K562 (cell line): ENCODE data around the gene KCNH8.

Experiments
- KLF1 ChIP-seq: fragments of 450-650 bp; IDR thresholded peaks from 2 replicates; pipeline ENCODE4 v1.6.1; 2016; ENCODE audit warnings: missing genetic modification characterization, missing compliant biosample characterization
- MED1 ChIP-seq: sonication (generic); formaldehyde crosslinking; IDR thresholded peaks from 2 replicates; pipeline ENCODE4 v1.8.1; 2023; ENCODE audit warnings: missing genetic modification reagents, borderline replicate concordance
- NRF1 ChIP-seq, 2 experiments: fragments of 450-650 bp; IDR thresholded peaks in 1 of 2; conservative IDR thresholded peaks in 1 of 2; 2 replicates each; pipeline ENCODE4 v1.6.1; 2014; ENCODE audit warnings: mild to moderate bottlenecking in 2 of 2
- POLR2AphosphoS5 ChIP-seq: IDR thresholded peaks from 2 replicates; pipeline ENCODE4 v1.6.1; 2011; ENCODE audit warnings: mild to moderate bottlenecking, low read depth, low read length, moderate library complexity; ENCODE audit not compliant: control insufficient read depth, insufficient read depth
- TF ChIP-seq, protein P1 (sequence below), 3 experiments: IDR thresholded peaks in 2 of 3; conservative IDR thresholded peaks in 1 of 3; 2 replicates each; pipeline ENCODE4 v1.5.1; 2011 to 2012; ENCODE audit warnings: low read length in 3 of 3, mild to moderate bottlenecking in 3 of 3, control low read depth in 2 of 3, improper control_type of control experiment in 1 of 3, inconsistent platforms in 1 of 3, low read depth in 1 of 3, mixed read lengths in 1 of 3, moderate library complexity in 1 of 3; ENCODE audit not compliant: insufficient read depth in 2 of 3

GRCh38 chr3:19396726-19397125 is 248.4 kb downstream of the KCNH8 start:
- TF ChIP-seq NRF1 (conservative IDR thresholded peaks at IDR 0.05 in 1 of 2, IDR thresholded peaks at IDR 0.05 in 1 of 2): no peak
- TF ChIP-seq, protein P1, sequence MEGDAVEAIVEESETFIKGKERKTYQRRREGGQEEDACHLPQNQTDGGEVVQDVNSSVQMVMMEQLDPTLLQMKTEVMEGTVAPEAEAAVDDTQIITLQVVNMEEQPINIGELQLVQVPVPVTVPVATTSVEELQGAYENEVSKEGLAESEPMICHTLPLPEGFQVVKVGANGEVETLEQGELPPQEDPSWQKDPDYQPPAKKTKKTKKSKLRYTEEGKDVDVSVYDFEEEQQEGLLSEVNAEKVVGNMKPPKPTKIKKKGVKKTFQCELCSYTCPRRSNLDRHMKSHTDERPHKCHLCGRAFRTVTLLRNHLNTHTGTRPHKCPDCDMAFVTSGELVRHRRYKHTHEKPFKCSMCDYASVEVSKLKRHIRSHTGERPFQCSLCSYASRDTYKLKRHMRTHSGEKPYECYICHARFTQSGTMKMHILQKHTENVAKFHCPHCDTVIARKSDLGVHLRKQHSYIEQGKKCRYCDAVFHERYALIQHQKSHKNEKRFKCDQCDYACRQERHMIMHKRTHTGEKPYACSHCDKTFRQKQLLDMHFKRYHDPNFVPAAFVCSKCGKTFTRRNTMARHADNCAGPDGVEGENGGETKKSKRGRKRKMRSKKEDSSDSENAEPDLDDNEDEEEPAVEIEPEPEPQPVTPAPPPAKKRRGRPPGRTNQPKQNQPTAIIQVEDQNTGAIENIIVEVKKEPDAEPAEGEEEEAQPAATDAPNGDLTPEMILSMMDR (IDR thresholded peaks at IDR 0.05 in 2 of 3, conservative IDR thresholded peaks at IDR 0.05 in 1 of 3; ENCODE audit: insufficient read depth in 2 of 3, low read depth in 1 of 3, low read length in 3 of 3): no peak
- no peak for TF ChIP-seq MED1 (CRISPR knock-in tag)
- TF ChIP-seq POLR2AphosphoS5: no peak
- TF ChIP-seq KLF1 (tag): no peak
